ENCODE measurements around the gene GPRC5D. TPM values are rescaled to one million over a fixed set of nuclear protein-coding genes. Genes with fewer than 3 reads are reported as not detected.

Gene GPRC5D
- not detected in 2 replicates for total RNA-seq (2014; rRNA removed; shearing (Covaris generic); ENCODE audit: low replicate concordance)

DNA sequence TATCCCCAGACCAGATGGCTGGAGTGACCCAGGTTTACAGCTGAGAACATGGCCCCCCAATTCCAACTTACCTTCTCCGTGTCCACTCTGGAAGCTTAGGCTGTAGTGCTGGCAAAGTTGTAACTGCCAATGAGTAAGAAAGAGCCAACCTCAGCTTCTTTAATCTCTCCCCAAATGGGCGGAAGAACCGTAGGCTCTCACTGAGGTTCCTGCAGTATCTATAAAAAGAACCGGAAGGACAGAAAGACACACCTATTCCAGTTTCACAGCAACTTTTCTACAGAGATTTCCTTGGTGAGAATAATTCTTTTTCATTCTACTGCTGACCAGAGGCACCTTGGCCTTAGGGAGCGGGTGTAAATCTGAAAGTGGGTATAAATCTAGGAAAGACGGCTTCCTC, at the start of gene GPRC5D:
TSS of gene GPRC5D (minus strand) at position 135 of the 400 bp plus-strand sequence. CDS start 1,786 bp downstream, outside the sequence.
- no peak within 1 kb of the TSS for H3K4me2 ChIP-seq (ENCODE audit: low read depth, low read length, poor library complexity, severe bottlenecking)
- DNase-seq: no peak
- no peaks in the 10 kb centered on the region for H3K79me2 ChIP-seq (ENCODE audit: low read length)
- no peaks in the 10 kb centered on the region for H3K36me3 ChIP-seq (ENCODE audit: insufficient read depth, low read length)
- H3K9ac ChIP-seq (ENCODE audit: low read length): no peak within 1 kb of the TSS
- no peaks in the 10 kb centered on the region for H3K9me3 ChIP-seq (ENCODE audit: low read length)
- H3K27me3 ChIP-seq (ENCODE audit: low read length): no peaks in the 10 kb centered on the region
- H3K4me3 ChIP-seq (ENCODE audit: low read length): no peak within 1 kb of the TSS
- H3K27ac ChIP-seq (ENCODE audit: low read length): no peak within 1 kb of the TSS
- no peak within 1 kb of the TSS for H2AFZ ChIP-seq (ENCODE audit: low read length)
- H3K4me1 ChIP-seq (ENCODE audit: low read length): no peaks in the 10 kb centered on the region
- no peaks in the 10 kb centered on the region for H4K20me1 ChIP-seq (ENCODE audit: insufficient read depth, low read depth, low read length)
- no peaks in the 10 kb centered on the region for H3K9me2 ChIP-seq (replicated peaks; ENCODE audit: insufficient read depth, low read length)

DNA sequence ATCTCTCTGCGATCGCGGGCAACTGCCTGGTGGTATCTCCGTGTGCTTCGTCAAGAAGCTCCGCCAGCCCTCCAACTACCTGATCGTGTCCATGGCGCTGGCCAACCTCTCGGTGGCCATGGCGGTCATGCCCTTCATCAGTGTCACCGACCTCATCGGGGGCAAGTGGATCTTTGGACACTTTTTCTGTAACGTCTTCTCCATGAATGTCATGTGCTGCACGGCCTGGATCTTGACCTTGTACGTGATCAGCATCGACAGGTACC, 49.7 kb upstream of the GPRC5D start:
- Histone ChIP-seq H3K9me2 (replicated peaks; ENCODE audit: insufficient read depth, low read length) (no peaks in the 10 kb centered on the region), H3K4me3 (ENCODE audit: low read length) (no peak overlapping the region; the same call in 1 of the 2 replicates), H2AFZ (ENCODE audit: low read length) (no peak overlapping the region), H3K9ac (ENCODE audit: low read length) (no peak overlapping the region), H3K27me3 (ENCODE audit: low read length) (no peaks in the 10 kb centered on the region), H3K4me2 (ENCODE audit: low read depth, low read length, poor library complexity, severe bottlenecking) (peak overlapping the region; percentile 69), H4K20me1 (ENCODE audit: insufficient read depth, low read depth, low read length) (no peaks in the 10 kb centered on the region; the same call in 1 of the 2 replicates), H3K27ac (ENCODE audit: low read length) (no peak overlapping the region), H3K9me3 (ENCODE audit: low read length) (no peaks in the 10 kb centered on the region), H3K4me1 (ENCODE audit: low read length) (peaks cover 15% of the 10 kb centered on the region), H3K36me3 (ENCODE audit: insufficient read depth, low read length) (no peaks in the 10 kb centered on the region), H3K79me2 (ENCODE audit: low read length) (no peaks in the 10 kb centered on the region)
- DNase-seq: no peak

DNA sequence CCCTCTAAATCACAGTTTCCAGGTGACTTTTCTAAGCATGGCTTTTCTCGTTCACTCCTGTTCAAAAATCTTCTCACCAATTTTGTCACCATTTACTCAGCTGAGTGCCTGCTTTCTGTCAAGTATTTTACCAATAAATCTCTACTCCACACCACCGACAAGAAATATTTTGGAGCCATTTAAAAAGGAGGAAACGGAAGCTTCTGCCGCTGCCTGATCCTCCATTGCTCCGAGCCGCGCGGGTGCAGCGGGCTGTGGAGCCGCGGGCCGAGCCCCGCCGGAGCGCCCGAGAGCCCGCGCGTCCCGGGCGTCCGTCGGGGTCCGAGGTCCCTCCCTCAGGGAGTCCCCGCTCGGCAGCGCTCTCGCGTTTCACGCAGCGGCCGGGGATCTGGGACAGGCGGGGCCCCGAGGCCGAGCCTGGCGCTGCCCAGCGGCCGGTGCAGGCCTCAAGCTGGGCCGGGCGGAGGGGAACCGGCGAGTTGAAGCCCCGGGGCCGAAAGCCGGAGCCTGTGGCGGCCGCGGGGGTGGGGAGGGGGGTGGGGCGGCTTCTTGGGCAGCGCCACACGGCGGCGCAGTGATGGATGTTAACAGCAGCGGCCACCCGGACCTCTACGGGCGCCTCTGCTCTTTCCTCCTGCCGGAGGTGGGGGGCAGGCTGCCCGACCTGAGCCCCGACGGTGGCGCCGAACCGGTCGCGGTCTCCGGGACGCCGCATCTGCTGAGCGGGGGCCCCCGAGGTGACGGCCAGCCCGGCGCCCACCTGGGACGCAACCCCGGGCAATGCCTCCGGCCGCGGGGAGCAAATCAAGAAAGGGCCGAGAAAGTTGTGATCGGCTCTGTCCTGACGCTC, 49.2 kb upstream of the GPRC5D start:
- Histone ChIP-seq H3K4me2 (ENCODE audit: low read depth, low read length, poor library complexity, severe bottlenecking) (peak overlapping the region; percentile 69), H3K9ac (ENCODE audit: low read length) (peak overlapping the region; percentile 64), H3K9me3 (ENCODE audit: low read length) (no peaks in the 10 kb centered on the region), H3K36me3 (ENCODE audit: insufficient read depth, low read length) (no peaks in the 10 kb centered on the region), H3K9me2 (replicated peaks; ENCODE audit: insufficient read depth, low read length) (no peaks in the 10 kb centered on the region), H3K79me2 (ENCODE audit: low read length) (no peaks in the 10 kb centered on the region), H3K4me3 (ENCODE audit: low read length) (peak overlapping the region; percentile 66), H3K27ac (ENCODE audit: low read length) (no peak overlapping the region), H3K4me1 (ENCODE audit: low read length) (peaks cover 15% of the 10 kb centered on the region), H4K20me1 (ENCODE audit: insufficient read depth, low read depth, low read length) (no peaks in the 10 kb centered on the region; the same call in 1 of the 2 replicates), H3K27me3 (ENCODE audit: low read length) (no peaks in the 10 kb centered on the region), H2AFZ (ENCODE audit: low read length) (peak overlapping the region; percentile 43)
- DNase-seq: peak; percentile 54

DNA sequence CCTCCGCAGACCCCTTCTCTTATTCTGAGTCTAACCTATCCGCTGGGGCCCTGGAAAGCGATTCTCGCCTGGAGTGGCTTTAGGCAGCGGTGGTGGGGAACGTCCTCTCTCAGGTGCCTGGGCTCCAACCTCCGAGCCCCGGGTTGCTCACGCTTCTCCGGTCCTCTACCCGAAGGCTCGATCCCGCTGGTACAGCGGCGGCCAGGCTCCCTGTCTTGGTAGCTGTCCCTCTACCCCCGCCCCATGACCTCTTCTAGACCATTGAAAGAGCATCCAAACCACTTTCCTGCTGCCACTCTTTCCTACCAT, 48.6 kb upstream of the GPRC5D start:
- Histone ChIP-seq H3K27ac (ENCODE audit: low read length) (no peak overlapping the region), H3K4me3 (ENCODE audit: low read length) (peak overlapping the region; percentile 66), H4K20me1 (ENCODE audit: insufficient read depth, low read depth, low read length) (no peaks in the 10 kb centered on the region; the same call in 1 of the 2 replicates), H2AFZ (ENCODE audit: low read length) (peak overlapping the region; percentile 43), H3K36me3 (ENCODE audit: insufficient read depth, low read length) (no peaks in the 10 kb centered on the region), H3K9me2 (replicated peaks; ENCODE audit: insufficient read depth, low read length) (no peaks in the 10 kb centered on the region), H3K9me3 (ENCODE audit: low read length) (no peaks in the 10 kb centered on the region), H3K4me1 (ENCODE audit: low read length) (peaks cover 15% of the 10 kb centered on the region), H3K9ac (ENCODE audit: low read length) (peak overlapping the region; percentile 64), H3K27me3 (ENCODE audit: low read length) (no peaks in the 10 kb centered on the region), H3K79me2 (ENCODE audit: low read length) (no peaks in the 10 kb centered on the region), H3K4me2 (ENCODE audit: low read depth, low read length, poor library complexity, severe bottlenecking) (peak overlapping the region; percentile 69)
- no peak for DNase-seq

DNA sequence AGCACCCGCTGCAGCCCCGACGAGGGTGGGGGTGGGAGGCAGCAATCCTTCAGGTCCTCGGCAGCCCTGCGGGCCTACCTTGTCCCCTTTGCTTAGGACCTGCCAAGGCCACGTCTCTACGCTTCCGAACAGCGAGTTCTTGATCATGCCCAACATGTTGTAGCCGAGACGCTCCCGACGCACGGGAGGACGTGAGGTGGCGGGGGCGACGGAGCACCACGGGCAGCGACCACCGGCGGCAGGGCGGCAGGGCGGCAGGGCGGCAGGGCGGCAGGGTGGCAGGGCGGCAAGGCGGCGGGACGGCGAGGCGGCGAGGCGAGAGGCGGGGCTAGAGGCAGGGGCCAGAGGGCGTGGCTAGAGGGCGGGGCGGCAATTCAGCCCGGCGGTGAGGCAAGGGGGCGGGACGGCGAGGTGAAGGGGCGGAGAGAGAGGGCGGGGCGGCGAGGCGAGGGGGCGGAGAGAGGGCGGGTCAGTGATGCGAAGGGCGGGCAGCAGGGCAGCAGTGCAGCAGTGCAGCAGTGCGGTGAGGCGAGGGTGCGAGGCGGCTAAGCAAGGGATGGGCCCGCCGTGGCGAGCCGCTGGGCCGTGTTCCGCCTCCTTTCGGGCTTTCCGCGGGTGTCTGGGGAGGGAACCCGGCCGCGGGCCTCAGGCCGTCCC, 48.1 kb upstream of the GPRC5D start, which contains the start of gene HEBP1:
TSS of gene HEBP1 (minus strand) at position 307 of the 657 bp plus-strand sequence. CDS start at position 156, 151 bp downstream.
- Histone ChIP-seq H3K4me3 (ENCODE audit: low read length) (peak within 1 kb of the TSS; percentile 66), H3K79me2 (ENCODE audit: low read length) (no peaks in the 10 kb centered on the region), H3K4me1 (ENCODE audit: low read length) (peaks cover 15% of the 10 kb centered on the region), H3K4me2 (ENCODE audit: low read depth, low read length, poor library complexity, severe bottlenecking) (peak within 1 kb of the TSS; percentile 69), H2AFZ (ENCODE audit: low read length) (peak within 1 kb of the TSS; percentile 78), H3K9me2 (replicated peaks; ENCODE audit: insufficient read depth, low read length) (no peaks in the 10 kb centered on the region), H4K20me1 (ENCODE audit: insufficient read depth, low read depth, low read length) (no peaks in the 10 kb centered on the region), H3K27me3 (ENCODE audit: low read length) (no peaks in the 10 kb centered on the region), H3K27ac (ENCODE audit: low read length) (no peak within 1 kb of the TSS), H3K9ac (ENCODE audit: low read length) (peak within 1 kb of the TSS; percentile 64), H3K36me3 (ENCODE audit: insufficient read depth, low read length) (no peaks in the 10 kb centered on the region), H3K9me3 (ENCODE audit: low read length) (no peaks in the 10 kb centered on the region)
- peak; percentile 94 for DNase-seq

DNA sequence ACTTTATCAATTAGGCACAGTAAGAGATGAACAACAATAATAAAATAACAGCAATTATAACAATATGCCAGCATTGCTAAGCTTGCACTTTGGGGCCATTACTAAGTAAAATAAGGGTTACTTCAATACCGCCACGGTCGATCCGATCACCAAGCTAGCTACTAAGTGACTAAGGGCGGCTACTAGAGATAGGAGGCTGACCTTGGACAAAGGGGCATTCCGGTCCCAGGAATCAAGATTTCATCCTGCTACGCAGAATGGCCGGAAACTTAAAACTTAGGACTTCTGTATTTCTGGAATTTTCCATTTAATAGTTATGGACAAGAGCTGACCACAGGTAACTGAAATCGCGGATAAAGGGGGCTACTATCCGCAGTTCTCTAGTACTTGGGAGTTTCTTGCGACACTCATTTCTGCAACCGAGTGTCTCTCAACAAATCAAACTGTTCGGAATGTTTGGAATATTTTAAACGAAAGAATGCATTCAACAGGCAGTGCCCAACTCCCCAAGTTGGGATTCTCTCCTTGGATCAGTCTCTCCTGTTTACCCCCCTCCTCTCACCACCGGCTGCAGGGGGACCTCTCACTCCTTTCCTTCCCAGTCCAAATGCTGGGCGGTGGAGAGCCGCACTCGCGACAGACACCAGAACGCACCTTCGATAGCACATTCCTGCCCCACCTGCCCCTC, 47.4 kb upstream of the GPRC5D start:
- Histone ChIP-seq H4K20me1 (ENCODE audit: insufficient read depth, low read depth, low read length) (no peaks in the 10 kb centered on the region), H3K79me2 (ENCODE audit: low read length) (no peaks in the 10 kb centered on the region), H3K27me3 (ENCODE audit: low read length) (no peaks in the 10 kb centered on the region), H3K27ac (ENCODE audit: low read length) (no peak overlapping the region), H3K9me3 (ENCODE audit: low read length) (no peaks in the 10 kb centered on the region), H3K4me3 (ENCODE audit: low read length) (peak overlapping the region; percentile 62; the same call in 1 of the 2 replicates), H3K4me1 (ENCODE audit: low read length) (peaks cover 15% of the 10 kb centered on the region), H3K36me3 (ENCODE audit: insufficient read depth, low read length) (no peaks in the 10 kb centered on the region), H2AFZ (ENCODE audit: low read length) (peak overlapping the region; percentile 78; the same call in 1 of the 2 replicates), H3K9ac (ENCODE audit: low read length) (peak overlapping the region; percentile 59), H3K9me2 (replicated peaks; ENCODE audit: insufficient read depth, low read length) (no peaks in the 10 kb centered on the region), H3K4me2 (ENCODE audit: low read depth, low read length, poor library complexity, severe bottlenecking) (peak overlapping the region; percentile 69)
- no peak for DNase-seq

DNA sequence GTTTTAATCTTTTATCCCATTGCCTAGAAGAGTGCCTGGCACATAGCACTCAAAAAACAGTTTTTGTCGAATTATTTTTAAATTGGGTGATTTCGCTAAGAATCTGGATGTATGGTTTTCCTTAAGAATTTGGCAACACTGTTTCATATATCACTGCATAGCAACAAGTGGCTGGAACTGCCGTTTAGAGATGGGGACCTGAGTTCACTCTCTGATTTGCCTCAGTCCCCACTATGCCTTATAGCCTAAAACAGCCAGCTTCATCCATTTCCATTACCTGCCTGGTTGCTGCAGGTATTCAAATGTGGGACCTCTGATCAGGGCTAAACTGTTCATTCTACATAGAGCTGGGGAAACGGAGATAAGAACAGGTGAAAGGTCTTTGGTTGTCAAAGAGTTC, 46.3 kb upstream of the GPRC5D start:
- H3K4me3 ChIP-seq (ENCODE audit: low read length): no peak overlapping the region
- H3K27ac ChIP-seq (ENCODE audit: low read length): no peak overlapping the region
- H3K9me2 ChIP-seq (replicated peaks; ENCODE audit: insufficient read depth, low read length): no peaks in the 10 kb centered on the region
- H3K36me3 ChIP-seq (ENCODE audit: insufficient read depth, low read length): no peaks in the 10 kb centered on the region
- no peak overlapping the region for H2AFZ ChIP-seq (ENCODE audit: low read length)
- no peak overlapping the region for H3K4me2 ChIP-seq (ENCODE audit: low read depth, low read length, poor library complexity, severe bottlenecking)
- H3K27me3 ChIP-seq (ENCODE audit: low read length): no peaks in the 10 kb centered on the region
- H3K9me3 ChIP-seq (ENCODE audit: low read length): no peaks in the 10 kb centered on the region
- no peak overlapping the region for H3K9ac ChIP-seq (ENCODE audit: low read length)
- no peak for DNase-seq
- no peaks in the 10 kb centered on the region for H4K20me1 ChIP-seq (ENCODE audit: insufficient read depth, low read depth, low read length)
- H3K4me1 ChIP-seq (ENCODE audit: low read length): peaks cover 15% of the 10 kb centered on the region
- H3K79me2 ChIP-seq (ENCODE audit: low read length): no peaks in the 10 kb centered on the region

DNA sequence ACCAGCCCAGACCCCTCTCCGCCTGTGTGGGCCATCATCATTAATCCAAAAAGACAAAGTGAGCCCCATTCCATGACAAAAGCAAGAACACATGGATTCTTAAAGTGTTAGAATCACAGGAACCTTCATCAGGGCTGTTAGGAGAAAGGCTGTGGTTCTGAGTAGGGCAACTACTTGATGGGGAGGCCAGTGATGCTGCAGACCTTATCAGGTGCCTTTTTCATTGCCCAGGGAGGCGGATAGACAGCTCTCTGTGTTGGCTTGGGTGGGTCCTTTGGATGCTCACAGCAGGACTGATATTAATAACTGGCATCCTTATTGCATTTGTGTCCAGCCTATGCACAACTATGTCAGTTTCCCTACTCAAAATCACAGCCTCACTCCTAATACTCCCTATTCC, 45.8 kb upstream of the GPRC5D start:
- no peak overlapping the region for H3K4me3 ChIP-seq (ENCODE audit: low read length)
- H4K20me1 ChIP-seq (ENCODE audit: insufficient read depth, low read depth, low read length): no peaks in the 10 kb centered on the region
- no peaks in the 10 kb centered on the region for H3K27me3 ChIP-seq (ENCODE audit: low read length)
- no peaks in the 10 kb centered on the region for H3K79me2 ChIP-seq (ENCODE audit: low read length)
- no peaks in the 10 kb centered on the region for H3K9me3 ChIP-seq (ENCODE audit: low read length)
- H3K27ac ChIP-seq (ENCODE audit: low read length): no peak overlapping the region
- H3K4me1 ChIP-seq (ENCODE audit: low read length): peaks cover 15% of the 10 kb centered on the region
- H3K9me2 ChIP-seq (replicated peaks; ENCODE audit: insufficient read depth, low read length): no peaks in the 10 kb centered on the region
- no peak overlapping the region for H3K4me2 ChIP-seq (ENCODE audit: low read depth, low read length, poor library complexity, severe bottlenecking)
- H3K36me3 ChIP-seq (ENCODE audit: insufficient read depth, low read length): no peaks in the 10 kb centered on the region
- H2AFZ ChIP-seq (ENCODE audit: low read length): no peak overlapping the region
- H3K9ac ChIP-seq (ENCODE audit: low read length): no peak overlapping the region
- no peak for DNase-seq
